Gastrocnemius medialis (tissue), 4 donors: Measurements from ENCODE around the gene FOXN1.

ENCODE experiments used
- CTCF ChIP-seq, 5 experiments: fragments of 450-650 bp in 3 of 5; fragments of 200-600 bp in 2 of 5; sonication (generic) in 2 of 5; IDR thresholded peaks in 4 of 5; conservative IDR thresholded peaks in 1 of 5; 1 replicate in 4 of 5; 2 replicates in 1 of 5; pipeline ENCODE4 v1.5.1; 2016 to 2019; ENCODE audit warnings: antibody characterized with exemption in 5 of 5, mild to moderate bottlenecking in 3 of 5, moderate library complexity in 3 of 5
- POLR2A ChIP-seq, 2 donors: fragments of 450-650 bp; IDR thresholded peaks; one replicate each; pipeline ENCODE4 v1.6.1; 2017; ENCODE audit warnings: antibody characterized with exemption in 2 of 2, mild to moderate bottlenecking in 2 of 2, moderate library complexity in 2 of 2

GRCh38 chr17:28538296-28538895 is 32.2 kb downstream of the FOXN1 start:
- no peak for TF ChIP-seq CTCF (IDR thresholded peaks at IDR 0.05 in 4 of 5, conservative IDR thresholded peaks at IDR 0.05 in 1 of 5)
- no peak for TF ChIP-seq POLR2A (IDR thresholded peaks at IDR 0.05)
